GM18519 (cell line): Measurements from ENCODE around the gene CR1.
"Not testable (repeated sequence)": the region's sequence is repeated elsewhere in the genome, so short reads cannot be mapped to it uniquely, and the experiment has no call there.

ENCODE experiments used
- ATAC-seq: cut with Tn5 transposase; IDR thresholded peaks from one replicate; pipeline ENCODE4 v1.9.1; 2021; ENCODE audit warnings: mild to moderate bottlenecking, moderate library complexity; ENCODE audit not compliant: unreplicated experiment, low FRiP score

Gene CR1

DNA sequence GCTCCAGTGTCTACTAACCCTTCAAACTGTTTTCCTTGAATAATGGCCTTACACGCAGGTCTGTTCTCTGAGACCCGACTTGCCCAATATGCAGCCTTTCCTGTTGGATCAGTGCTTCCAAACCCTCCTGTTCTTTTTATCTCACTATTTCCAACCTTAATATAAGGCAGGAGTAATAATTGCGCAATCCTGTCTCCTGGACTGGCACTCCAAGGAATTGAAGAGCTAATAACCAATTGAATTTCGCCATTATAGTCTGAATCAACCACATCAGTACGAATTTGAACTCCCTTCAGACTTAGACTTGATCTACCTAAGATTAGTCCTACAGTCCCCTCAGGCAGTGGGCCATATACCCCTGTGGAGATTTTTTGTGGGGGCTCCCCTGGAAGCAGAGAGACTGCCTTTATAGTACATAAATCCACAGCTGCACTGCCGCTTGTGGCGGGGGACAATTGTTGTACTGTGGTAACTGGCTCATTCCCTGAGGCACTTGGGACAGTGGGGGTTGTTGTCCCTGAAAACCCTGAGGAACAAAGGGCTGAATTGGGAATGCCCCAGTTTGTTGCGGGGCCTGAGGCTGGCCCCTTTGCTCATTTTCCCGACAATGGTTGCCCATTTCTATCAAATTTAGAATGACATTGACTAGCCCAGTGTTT is 142.7 kb downstream of the CR1 start:
- not testable (repeated sequence) for ATAC-seq

DNA sequence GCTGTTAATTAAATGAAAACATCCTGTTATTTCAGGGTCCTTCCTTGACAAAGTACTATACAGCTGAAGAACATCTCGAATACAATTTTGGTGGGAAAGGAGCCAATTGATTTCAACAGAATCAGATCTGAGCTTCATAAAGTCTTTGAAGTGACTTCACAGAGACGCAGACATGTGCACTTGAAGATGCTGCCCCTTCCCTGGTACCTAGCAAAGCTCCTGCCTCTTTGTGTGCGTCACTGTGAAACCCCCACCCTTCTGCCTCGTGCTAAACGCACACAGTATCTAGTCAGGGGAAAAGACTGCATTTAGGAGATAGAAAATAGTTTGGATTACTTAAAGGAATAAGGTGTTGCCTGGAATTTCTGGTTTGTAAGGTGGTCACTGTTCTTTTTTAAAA is 143.4 kb downstream of the CR1 start:
- ATAC-seq, result not testable (repeated sequence)

DNA sequence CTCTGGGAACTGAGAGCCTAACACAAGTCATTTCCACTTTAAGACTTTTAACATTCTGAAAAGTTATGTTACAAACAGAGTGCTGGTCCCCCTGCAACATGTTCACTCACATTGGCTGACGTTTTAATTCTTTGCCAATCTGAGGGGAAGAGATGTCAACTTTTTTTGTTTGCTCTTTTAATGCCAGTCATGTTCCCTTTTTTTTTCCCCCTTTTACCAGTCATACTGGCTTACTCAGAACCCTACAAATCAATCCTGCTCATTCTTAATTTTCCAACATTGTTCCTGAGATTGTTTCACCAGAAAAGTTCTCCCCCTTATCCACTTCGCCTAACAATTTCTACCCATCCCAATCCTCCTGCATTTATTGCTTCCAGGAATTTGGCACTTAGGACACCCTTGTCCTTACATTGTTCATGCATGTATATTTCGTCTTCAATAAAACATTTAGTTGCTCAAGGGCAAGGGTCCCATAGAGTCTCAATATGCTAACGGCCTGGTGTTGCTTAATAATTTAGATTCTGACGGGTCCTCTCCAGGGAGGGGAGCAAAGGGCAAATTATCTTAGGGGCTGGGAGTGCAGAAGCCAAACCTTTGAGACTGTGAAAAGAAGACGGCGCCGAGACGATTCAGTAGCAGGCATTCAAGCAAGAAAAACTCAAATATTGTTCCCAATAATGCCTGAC is 148.4 kb downstream of the CR1 start:
- ATAC-seq, result no peak

DNA sequence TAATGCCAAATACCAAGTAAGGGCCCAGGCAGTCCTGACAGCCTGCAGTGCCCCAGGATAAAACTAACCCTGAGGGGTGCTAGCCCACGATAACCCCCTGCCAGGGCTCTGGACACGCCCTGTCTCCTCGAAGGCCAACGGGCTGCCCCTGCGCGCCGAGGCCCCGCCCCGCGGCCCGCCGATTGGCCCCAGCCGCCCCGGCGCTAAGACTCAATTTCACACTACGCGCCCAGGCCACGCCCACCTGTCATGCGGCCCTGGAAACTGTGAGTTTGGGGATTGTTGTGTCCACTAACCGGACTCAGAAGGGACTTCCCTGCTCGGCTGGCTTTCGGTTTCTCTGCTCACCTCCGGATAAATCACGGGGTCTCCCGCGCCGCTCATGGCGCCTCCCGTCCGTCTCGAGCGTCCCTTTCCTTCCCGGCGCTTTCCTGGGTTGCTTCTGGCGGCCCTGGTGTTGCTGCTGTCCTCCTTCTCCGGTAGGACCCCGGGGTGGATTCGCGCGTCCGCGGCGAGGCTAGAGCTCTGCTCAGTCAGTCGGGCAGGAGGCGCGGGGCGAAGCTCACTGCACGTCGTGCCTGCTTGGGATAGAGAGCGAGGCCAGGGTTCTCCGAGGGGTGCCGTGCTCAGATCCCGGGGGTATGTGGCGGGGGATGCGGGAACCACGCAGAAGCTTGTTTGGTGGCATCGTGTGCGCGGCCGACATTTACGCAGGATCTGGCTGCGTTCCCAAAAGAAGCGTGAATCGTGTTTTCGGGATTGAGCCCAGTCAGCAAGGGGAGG is 149.1 kb downstream of the CR1 start, which contains the start of gene CR1L:
Gene CR1L, plus strand, starts transcription at position 282 of the 783 bp plus-strand sequence. Its CDS starts 101 bp downstream, at position 383.
- ATAC-seq, result no peak

DNA sequence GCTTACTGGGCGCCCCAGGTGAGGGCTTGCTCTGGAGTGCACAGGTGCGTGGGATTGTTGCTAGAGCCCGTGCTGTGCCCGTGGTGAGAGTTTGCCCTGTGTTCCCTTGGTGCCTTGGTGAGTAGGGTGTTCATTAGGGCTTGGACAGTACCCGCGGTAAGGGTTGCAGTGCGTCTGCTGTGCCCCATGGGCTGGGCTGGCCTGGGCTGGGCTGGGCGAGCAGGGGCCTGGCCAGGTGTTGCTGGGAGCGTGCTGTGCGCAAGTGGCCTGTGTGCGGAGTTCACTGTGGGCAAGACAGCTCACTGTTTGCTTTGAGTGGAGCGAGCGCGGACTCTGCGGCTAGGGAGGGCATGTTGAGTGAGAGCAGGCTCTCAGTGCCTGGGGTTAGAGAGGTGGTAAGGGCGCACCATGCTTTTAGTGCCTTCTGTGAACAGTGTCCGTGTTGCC is 149.7 kb downstream of the CR1 start:
- ATAC-seq, result no peak

DNA sequence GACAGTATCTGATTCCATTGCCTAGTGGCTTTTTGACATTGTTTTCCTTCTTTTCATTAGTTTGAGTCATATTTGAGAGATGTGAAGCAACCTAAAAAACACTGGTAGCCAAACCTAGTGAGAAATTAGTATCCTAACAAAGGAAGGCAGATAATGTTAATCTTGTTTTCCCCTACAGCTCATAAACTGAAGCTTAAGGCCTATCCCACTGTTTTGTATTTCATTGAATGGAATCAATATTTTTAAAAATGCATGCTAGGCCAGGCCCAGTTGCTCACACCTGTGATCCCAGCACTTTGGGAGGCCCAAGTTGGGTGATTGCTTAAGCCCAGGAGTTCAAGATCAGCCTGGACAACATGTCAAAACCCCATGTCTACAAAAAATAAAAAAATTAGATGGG is 150.2 kb downstream of the CR1 start:
- ATAC-seq, result no peak

DNA sequence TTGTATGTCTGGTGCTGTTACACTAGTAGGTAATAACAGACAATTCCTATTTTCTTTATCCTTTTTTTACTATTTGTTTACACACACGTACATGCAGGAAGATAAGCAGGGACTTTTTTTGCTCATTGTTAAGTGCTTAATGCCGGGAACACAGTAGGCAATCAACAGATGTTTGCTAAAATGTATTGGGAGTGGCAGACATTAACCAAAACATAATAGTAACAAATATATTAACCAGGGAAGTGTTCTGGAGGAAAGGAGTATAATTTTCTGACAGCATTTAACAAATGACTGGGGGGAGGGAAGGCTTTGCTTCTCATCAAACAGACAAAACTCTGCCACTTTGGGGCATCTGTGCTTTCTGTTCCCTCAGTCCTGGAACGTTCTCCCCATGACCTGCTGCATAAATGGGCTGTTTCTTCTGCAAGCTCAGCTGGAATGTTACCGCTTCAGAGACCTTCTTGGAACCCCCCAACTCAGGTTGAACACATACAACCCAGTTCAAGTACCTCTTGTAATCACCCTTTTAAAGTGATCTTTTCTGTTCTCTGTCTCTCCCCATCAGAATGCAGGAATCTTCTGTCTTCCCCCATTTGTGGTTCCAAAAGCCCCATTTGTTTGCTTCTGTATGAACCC is 151.1 kb downstream of the CR1 start:
- no peak for ATAC-seq

DNA sequence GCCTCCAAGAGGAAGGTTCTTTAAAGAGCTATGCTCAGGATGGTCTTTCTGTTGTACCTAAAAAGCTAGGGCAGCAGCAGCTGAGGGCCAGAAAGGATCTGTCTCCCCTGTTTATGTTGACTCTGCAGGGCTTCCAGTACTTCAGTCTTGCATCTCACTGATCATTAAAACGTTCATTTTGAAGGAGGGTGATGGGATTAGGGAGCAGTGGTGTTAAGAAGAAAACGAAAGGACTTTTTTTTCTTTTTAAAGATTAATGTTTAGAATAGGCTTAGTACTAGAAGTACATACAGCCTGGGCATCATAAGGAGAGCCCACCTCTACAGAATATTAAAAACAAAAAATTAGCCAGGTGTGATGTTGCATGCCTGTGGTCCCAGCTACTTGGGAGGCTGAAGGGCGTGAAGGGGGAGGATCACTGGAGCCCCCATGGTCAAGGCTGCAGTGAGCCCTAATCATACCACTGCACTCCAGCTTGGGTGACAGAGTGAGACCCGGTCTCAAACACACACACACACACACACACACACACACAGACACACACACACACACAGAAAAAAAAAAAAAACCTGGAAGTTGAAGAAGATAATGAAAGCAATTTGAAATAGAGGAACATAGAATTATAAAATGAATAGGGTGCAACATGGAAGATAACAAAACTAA is 151.8 kb downstream of the CR1 start:
- no peak for ATAC-seq

DNA sequence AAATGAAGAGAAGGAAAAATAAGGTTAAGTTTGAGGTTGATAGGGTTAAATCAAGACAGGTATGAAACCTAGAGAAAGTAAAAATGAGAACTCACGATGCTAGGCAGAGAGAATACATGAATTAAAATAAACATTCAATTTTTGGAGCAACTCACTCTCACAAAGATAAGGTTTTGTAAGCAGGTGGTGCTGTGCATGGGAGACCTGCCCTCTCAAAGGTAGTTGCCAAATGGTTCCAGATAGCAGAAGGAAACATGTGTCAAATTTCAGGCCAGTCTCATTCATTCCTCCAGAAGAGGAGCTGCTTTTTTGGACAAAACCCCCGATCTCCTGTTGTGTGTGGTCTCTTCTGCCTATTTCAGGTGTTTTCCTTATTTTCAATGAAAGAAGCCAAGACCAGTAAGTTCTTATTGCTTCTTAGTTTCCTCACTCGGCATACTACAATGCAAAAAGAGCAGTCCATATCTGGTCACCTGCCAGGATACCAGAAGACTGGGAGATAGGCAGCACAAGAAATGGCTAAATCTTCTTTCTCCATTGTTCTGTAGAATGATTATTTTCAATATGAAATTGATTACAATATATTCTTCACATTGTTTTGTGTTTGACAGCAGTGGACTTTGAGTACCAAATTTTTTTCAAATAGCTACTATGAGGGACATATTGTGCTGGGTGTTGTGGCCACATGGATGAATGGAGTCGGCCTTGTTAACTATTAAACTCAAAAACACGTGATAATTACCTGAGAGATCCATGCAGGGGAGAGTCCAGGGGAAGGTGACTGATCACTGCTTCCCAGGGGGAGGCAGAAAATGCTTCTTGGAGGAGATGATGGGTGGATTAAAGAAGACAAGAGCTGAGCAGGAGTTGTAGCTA is 152.6 kb downstream of the CR1 start:
- no peak for ATAC-seq

DNA sequence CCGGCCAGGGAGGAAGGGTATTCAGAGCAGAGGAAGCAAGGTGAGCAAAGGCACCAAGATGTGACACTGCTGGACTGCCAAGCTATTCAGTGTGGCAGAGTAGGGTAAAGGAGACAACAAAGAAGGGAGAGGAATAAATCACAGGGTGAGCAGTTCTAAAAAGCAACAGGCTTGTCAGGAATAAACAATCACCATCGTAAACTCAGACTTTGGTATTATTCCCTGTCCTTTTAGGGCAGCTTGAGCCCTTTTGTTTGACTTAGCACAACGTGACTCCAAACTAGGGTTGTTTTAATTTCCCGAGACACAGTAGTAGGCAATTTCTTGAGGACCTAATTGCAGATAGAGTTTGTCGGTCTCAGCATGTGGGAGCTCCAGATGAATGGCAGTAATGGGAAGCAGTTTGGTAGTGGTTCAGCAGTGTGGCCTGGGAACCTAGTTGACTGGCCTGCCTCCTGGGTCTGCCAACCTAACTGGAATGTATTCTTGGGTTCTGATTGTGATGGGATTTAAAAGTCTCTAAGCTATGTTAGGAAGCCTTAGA is 153.3 kb downstream of the CR1 start:
- ATAC-seq, result no peak

DNA sequence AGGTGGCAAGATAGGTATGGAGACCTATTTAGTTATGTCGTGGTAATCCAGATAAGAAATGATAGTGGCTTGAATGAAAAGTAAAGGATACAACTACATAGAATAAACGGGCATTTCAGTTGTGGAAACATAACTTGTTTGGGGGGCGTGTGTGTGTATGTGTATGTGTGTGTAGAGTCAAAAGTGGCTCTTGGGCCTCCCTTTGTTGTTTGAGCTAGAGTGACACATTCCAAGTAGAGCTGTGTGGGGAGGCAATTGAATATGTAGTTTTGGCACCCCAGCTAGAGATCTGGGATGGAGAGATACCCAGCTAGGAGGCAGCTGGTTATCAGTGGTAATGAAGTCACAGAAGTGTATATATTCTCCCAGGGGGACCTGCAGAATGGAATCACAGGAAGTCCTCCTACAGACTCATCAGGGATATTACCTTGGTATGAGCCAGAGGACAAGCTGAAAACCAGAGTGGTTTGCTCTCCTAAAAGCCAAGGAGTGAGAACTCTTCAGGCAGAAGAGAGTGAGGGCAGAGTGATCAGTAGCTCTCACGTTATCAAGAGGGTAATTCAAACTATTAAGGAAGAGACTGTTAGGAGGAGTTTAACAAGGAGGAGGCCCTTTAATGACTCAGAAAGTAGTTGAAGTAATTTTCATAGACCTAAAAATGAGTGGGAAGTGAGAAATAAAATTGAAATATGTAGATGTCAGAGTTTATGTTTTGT is 154.1 kb downstream of the CR1 start:
- ATAC-seq, result no peak

DNA sequence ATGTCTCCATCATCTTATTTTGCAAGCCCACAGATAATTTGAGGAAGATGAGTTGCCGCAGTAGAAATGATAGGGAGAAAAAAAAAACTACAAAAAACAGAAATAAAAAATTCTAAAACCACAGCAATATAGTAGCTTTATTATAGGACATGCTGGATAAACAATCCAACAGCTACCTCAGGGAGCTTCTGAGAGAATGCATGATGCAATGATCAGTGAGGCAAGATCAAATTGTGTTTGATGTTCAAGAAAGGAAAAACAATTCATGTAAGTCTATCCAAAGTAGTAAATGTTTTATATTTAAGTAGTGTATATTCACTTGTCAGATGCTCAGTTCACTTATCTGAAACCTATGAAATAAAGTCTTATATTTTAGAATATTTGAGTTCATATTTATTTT is 155.6 kb downstream of the CR1 start:
- ATAC-seq, result no peak

DNA sequence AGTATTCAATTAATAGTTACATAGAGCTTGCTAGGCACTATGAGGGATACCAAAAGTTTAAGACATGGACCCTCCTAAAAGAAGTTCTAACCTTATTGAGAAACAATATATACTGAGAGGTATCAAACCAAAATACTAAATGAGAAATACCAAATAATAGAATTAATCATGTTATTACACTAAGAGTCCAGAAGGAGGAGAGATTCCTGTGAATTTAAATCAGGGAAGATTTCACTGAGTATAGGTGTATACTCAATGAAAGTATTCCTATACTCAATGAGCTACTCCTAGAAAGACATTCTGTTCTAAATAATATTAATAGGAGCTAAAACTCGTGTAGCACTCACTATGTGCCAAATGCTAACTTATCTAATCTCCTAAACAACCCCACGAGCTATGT is 158.4 kb downstream of the CR1 start:
- ATAC-seq, result no peak

DNA sequence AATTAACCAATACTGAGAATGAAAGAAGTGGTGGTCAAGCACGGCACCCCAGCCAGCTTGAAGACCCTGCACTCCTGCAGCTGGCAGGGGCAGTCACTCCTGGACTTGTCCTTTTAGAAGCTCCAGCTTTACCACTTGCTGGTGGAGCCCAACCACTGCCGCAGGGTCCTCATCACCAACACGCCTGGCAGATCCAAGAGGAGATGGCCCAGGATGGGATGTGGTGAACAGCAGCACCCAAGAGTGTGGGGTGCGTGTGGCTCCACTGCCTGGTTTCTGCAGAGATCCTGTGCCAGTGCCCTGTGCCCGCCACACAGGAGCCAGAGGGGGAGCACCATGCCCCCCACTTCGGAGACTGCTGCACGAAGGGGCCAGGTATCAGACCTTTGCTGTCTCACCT is 162.5 kb downstream of the CR1 start:
- no peak for ATAC-seq

DNA sequence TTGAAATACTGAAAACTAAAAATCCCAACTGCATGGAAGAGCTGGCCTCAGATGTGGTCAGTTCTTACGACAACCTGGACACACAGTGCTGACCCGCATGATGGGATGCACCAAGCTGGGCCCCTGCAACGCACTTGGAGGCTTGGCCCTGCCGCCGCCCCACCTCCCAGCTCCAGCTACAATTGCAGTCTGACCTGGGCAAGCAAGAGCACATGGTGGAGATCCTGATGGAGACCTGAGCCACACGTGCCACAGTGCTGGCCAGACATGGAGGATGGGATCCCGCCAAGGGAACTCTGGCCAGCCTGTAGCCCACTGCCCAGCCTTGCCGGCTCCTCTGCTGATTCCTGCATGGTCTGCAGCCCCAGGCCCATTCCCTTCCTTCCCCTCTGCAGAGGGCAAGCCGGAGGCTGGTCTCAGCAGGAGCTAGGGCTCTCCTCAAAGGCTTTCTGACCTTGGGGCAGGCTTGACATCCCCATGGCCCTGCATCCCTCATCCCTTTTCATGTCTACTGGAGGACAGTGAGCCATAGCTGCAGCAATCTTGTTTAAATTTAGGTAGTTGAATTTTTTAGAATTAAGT is 163.0 kb downstream of the CR1 start:
- no peak for ATAC-seq

DNA sequence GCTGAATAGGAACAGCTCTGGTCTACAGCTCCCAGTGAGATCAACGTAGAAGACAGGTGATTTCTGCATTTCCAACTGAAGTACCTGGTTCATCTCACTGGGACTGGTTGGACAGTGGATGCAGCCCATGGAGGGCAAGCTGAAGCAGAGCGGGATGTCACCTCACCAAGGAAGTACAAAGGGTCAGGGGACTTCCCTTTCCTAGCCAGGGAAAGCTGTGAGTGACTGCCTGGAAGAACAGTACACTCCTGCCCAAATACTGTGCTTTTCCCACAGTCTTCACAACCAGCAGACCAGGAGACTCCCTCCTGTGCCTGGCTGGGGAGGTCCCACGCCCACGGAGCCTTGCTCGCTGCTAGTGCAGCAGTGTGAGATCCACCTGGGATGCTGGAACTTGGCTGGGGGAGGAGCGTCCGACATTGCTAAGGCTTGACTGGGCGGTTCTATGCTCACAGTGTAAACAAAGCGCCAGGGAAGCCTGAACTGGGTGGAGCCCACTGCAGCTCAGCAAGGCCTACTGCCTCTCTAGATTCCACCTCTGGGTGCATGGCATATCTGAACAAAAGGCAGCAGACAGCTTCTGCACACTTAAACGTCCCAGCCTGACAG is 163.7 kb downstream of the CR1 start:
- no peak for ATAC-seq

DNA sequence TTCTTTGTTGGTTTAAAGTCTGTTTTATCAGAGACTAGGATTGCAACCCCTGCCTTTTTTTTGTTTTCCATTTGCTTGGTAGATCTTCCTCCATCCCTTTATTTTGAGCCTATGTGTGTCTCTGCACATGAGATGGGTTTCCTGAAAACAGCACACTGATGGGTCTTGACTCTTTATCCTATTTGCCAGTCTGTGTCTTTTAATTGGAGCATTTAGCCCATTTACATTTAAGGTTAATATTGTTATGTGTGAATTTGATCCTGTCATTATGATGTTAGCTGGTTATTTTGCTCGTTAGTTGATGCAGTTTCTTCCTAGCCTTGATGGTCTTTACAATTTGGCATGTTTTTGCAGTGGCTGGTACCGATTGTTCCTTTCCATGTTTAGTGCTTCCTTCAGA is 165.5 kb downstream of the CR1 start:
- ATAC-seq, result not testable (repeated sequence)

DNA sequence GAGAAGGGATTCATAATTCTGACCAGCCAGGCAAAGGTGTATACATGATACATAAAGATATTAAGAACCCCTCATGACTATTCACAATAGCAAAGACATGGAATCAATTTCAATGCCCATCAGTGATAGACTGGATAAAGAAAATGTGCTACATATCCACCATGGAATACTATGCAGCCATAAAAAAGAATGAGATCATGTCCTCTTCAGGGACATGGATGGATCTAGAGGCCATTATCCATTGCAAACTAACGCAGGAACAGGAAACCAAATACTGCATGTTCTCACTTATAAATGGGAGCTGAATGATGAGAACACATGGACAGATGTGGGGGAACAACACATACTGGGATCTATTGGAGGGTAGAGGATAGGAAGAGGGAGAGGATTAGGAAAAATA is 170.4 kb downstream of the CR1 start:
- ATAC-seq, result no peak
